Activated naive CD4-positive, alpha-beta T cell treated with anti-CD3 and anti-CD28 coated beads, Interleukin-2, amount 10 ng/mL, durations not matched to agents 7 days and 5 days (primary cell): Measurements from ENCODE around the gene SLAMF9.

Source experiments
- CTCF ChIA-PET: fragments of 350-600 bp; sonication (Branson Sonifier 250); formaldehyde crosslinking; loops from one replicate; lab custom pipeline; 2021; ENCODE audit warnings: antibody characterized with exemption; lab: Charles Lee
- DNase-seq: peaks from one replicate; pipeline ENCODE4 v3.0.0-alpha.2; 2020
- H3K27ac Mint-ChIP-seq: one replicate; pipeline ENCODE4 v1.8.0; 2021; ENCODE audit warnings: mild to moderate bottlenecking, moderate library complexity, mixed read lengths
- H3K27me3 Mint-ChIP-seq: one replicate; pipeline ENCODE4 v1.8.0; 2021; ENCODE audit warnings: mild to moderate bottlenecking, mixed read lengths
- H3K36me3 Mint-ChIP-seq: one replicate; pipeline ENCODE4 v1.8.0; 2021; ENCODE audit warnings: mixed read lengths
- H3K4me1 Mint-ChIP-seq: one replicate; pipeline ENCODE4 v1.8.0; 2021; ENCODE audit warnings: mixed read lengths
- H3K4me3 Mint-ChIP-seq: one replicate; pipeline ENCODE4 v1.8.0; 2021; ENCODE audit warnings: mild to moderate bottlenecking, moderate library complexity, mixed read lengths
- H3K9me3 Mint-ChIP-seq: one replicate; pipeline ENCODE4 v1.8.0; 2021; ENCODE audit warnings: mixed read lengths

SLAMF9 gene

GRCh38 chr1:159965263-159965662, 11.2 kb upstream of the SLAMF9 start:
- CTCF ChIA-PET, result interaction anchor here (1.3 kb wide), 1 partner anchor 41 kb away, joined by 5 read pairs; no protein-coding TSS in a partner anchor
- no peak for DNase-seq
- Mint-ChIP-seq H3K4me1 (no peaks in the 10 kb centered on the region), H3K27me3 (peaks cover 33% of the 10 kb centered on the region), H3K4me3 (no peak overlapping the region), H3K36me3 (no peaks in the 10 kb centered on the region), H3K27ac (no peak overlapping the region), H3K9me3 (no peaks in the 10 kb centered on the region)

GRCh38 chr1:159964144-159964543, 10.1 kb upstream of the SLAMF9 start:
- CTCF ChIA-PET, result interaction anchor here (0.9 kb wide), 2 partner anchors 40 to 42 kb away, joined by 3 to 5 read pairs; no protein-coding TSS in a partner anchor
- no peak for DNase-seq
- H3K4me3 Mint-ChIP-seq, result no peak overlapping the region
- no peaks in the 10 kb centered on the region for H3K36me3 Mint-ChIP-seq
- no peak overlapping the region for H3K27ac Mint-ChIP-seq
- H3K27me3 Mint-ChIP-seq, result peaks cover 34% of the 10 kb centered on the region
- no peaks in the 10 kb centered on the region for H3K9me3 Mint-ChIP-seq
- no peaks in the 10 kb centered on the region for H3K4me1 Mint-ChIP-seq

GRCh38 chr1:159962176-159962575, 8.1 kb upstream of the SLAMF9 start:
- no peak overlapping the region for H3K4me3 Mint-ChIP-seq

GRCh38 chr1:159961636-159962035, 7.6 kb upstream of the SLAMF9 start:
- Mint-ChIP-seq H3K4me1 (no peaks in the 10 kb centered on the region), H3K27me3 (peaks cover 29% of the 10 kb centered on the region), H3K27ac (no peak overlapping the region), H3K36me3 (no peaks in the 10 kb centered on the region), H3K9me3 (no peaks in the 10 kb centered on the region), H3K4me3 (no peak overlapping the region)
- DNase-seq, result no peak
- CTCF ChIA-PET, result no interaction called here

More at GRCh38 chr1:159962176-159962575, 8.1 kb upstream of the SLAMF9 start:
- H3K9me3 Mint-ChIP-seq, result no peaks in the 10 kb centered on the region
- DNase-seq, result no peak
- H3K36me3 Mint-ChIP-seq, result no peaks in the 10 kb centered on the region
- CTCF ChIA-PET, result no interaction called here
- no peak overlapping the region for H3K27ac Mint-ChIP-seq
- peaks cover 29% of the 10 kb centered on the region for H3K27me3 Mint-ChIP-seq
- no peaks in the 10 kb centered on the region for H3K4me1 Mint-ChIP-seq

GRCh38 chr1:159960721-159961381, 6.8 kb upstream of the SLAMF9 start:
- CTCF ChIA-PET, result no interaction called here
- Mint-ChIP-seq H3K27ac (no peak overlapping the region), H3K4me1 (no peaks in the 10 kb centered on the region), H3K9me3 (no peaks in the 10 kb centered on the region), H3K36me3 (no peaks in the 10 kb centered on the region), H3K4me3 (no peak overlapping the region), H3K27me3 (peaks cover 34% of the 10 kb centered on the region)
- DNase-seq, result no peak

GRCh38 chr1:159959451-159959850, 5.4 kb upstream of the SLAMF9 start:
- Mint-ChIP-seq H3K4me1 (no peaks in the 10 kb centered on the region), H3K36me3 (no peaks in the 10 kb centered on the region), H3K27me3 (peaks cover 25% of the 10 kb centered on the region), H3K27ac (no peak overlapping the region), H3K9me3 (no peaks in the 10 kb centered on the region), H3K4me3 (no peak overlapping the region)
- CTCF ChIA-PET, result interaction anchor here (1.0 kb wide), 1 partner anchor 47 kb away, joined by 6 read pairs; no protein-coding TSS in a partner anchor
- no peak for DNase-seq

- Mint-ChIP-seq H3K4me1 (no peaks in the 10 kb centered on the region), H3K27me3 (peaks cover 25% of the 10 kb centered on the region), H3K36me3 (no peaks in the 10 kb centered on the region), H3K27ac (no peak overlapping the region), H3K4me3 (no peak overlapping the region), H3K9me3 (no peaks in the 10 kb centered on the region)
- DNase-seq, result no peak
- CTCF ChIA-PET, result interaction anchor here (1.0 kb wide), 1 partner anchor 48 kb away, joined by 6 read pairs; no protein-coding TSS in a partner anchor
These were observed 4.8 kb upstream of the SLAMF9 start for GRCh38 chr1:159958719-159959380.

GRCh38 chr1:159957824-159958268, 3.8 kb upstream of the SLAMF9 start:
- Mint-ChIP-seq H3K27me3 (peaks cover 34% of the 10 kb centered on the region), H3K36me3 (no peaks in the 10 kb centered on the region), H3K27ac (no peak overlapping the region), H3K4me1 (no peaks in the 10 kb centered on the region), H3K4me3 (no peak overlapping the region), H3K9me3 (no peaks in the 10 kb centered on the region)
- CTCF ChIA-PET, result interaction anchor here (1.2 to 1.4 kb wide), 3 partner anchors 18 to 50 kb away, joined by 4 to 6 read pairs (median 6); no protein-coding TSS in a partner anchor
- no peak for DNase-seq

- CTCF ChIA-PET, result interaction anchor here (2.1 to 6.2 kb wide), 2 partner anchors 51 to 64 kb away, joined by 6 to 31 read pairs; no protein-coding TSS in a partner anchor
- Mint-ChIP-seq H3K4me3 (no peak overlapping the region), H3K9me3 (no peaks in the 10 kb centered on the region)
These were observed 1.4 kb upstream of the SLAMF9 start for GRCh38 chr1:159955456-159955855.

GRCh38 chr1:159952932-159953331, 1.1 kb downstream of the SLAMF9 start:
- Mint-ChIP-seq H3K27me3 (peaks cover 53% of the 10 kb centered on the region), H3K4me3 (no peak overlapping the region), H3K27ac (no peak overlapping the region), H3K9me3 (no peaks in the 10 kb centered on the region), H3K4me1 (no peaks in the 10 kb centered on the region), H3K36me3 (no peaks in the 10 kb centered on the region)
- DNase-seq, result no peak
- CTCF ChIA-PET, result interaction anchor here (0.8 to 6.2 kb wide), 3 partner anchors 13 to 54 kb away, joined by 3 to 31 read pairs (median 5); no protein-coding TSS in a partner anchor

More at GRCh38 chr1:159955456-159955855, 1.4 kb upstream of the SLAMF9 start:
- no peak overlapping the region for H3K27ac Mint-ChIP-seq
- no peaks in the 10 kb centered on the region for H3K36me3 Mint-ChIP-seq
- peaks cover 51% of the 10 kb centered on the region for H3K27me3 Mint-ChIP-seq
- no peak for DNase-seq
- H3K4me1 Mint-ChIP-seq, result no peaks in the 10 kb centered on the region

GRCh38 chr1:159951551-159951950, 2.5 kb downstream of the SLAMF9 start:
- peaks cover 64% of the 10 kb centered on the region for H3K27me3 Mint-ChIP-seq
- H3K4me3 Mint-ChIP-seq, result no peak overlapping the region
- H3K9me3 Mint-ChIP-seq, result no peaks in the 10 kb centered on the region
- H3K36me3 Mint-ChIP-seq, result no peaks in the 10 kb centered on the region
- CTCF ChIA-PET, result interaction anchor here (6.2 kb wide), 1 partner anchor 55 kb away, joined by 31 read pairs; no protein-coding TSS in a partner anchor
- H3K27ac Mint-ChIP-seq, result no peak overlapping the region
- H3K4me1 Mint-ChIP-seq, result no peaks in the 10 kb centered on the region
- no peak for DNase-seq

- CTCF ChIA-PET, result interaction anchor here (6.2 kb wide), 1 partner anchor 56 kb away, joined by 31 read pairs; no protein-coding TSS in a partner anchor
- H3K4me1 Mint-ChIP-seq, result peaks cover under 1% of the 10 kb centered on the region
- H3K4me3 Mint-ChIP-seq, result no peak overlapping the region
- H3K36me3 Mint-ChIP-seq, result no peaks in the 10 kb centered on the region
- no peaks in the 10 kb centered on the region for H3K9me3 Mint-ChIP-seq
- H3K27ac Mint-ChIP-seq, result no peak overlapping the region
- peaks cover 65% of the 10 kb centered on the region for H3K27me3 Mint-ChIP-seq
- no peak for DNase-seq
These were observed 3.0 kb downstream of the SLAMF9 start for GRCh38 chr1:159951016-159951415.

- Mint-ChIP-seq H3K36me3 (no peaks in the 10 kb centered on the region), H3K4me1 (peaks cover 7% of the 10 kb centered on the region), H3K9me3 (no peaks in the 10 kb centered on the region), H3K27me3 (peaks cover 75% of the 10 kb centered on the region), H3K27ac (no peak overlapping the region), H3K4me3 (no peak overlapping the region)
- no peak for DNase-seq
- CTCF ChIA-PET, result interaction anchor here (0.7 kb wide), 1 partner anchor 58 kb away, joined by 4 read pairs; no protein-coding TSS in a partner anchor
These were observed 4.1 kb downstream of the SLAMF9 start for GRCh38 chr1:159949981-159950381.

GRCh38 chr1:159949123-159949522, 4.9 kb downstream of the SLAMF9 start:
- CTCF ChIA-PET, result interaction anchor here (0.7 kb wide), 1 partner anchor 58 kb away, joined by 4 read pairs; no protein-coding TSS in a partner anchor
- no peak overlapping the region for H3K27ac Mint-ChIP-seq
- peaks cover 80% of the 10 kb centered on the region for H3K27me3 Mint-ChIP-seq
- H3K9me3 Mint-ChIP-seq, result no peaks in the 10 kb centered on the region
- no peaks in the 10 kb centered on the region for H3K36me3 Mint-ChIP-seq
- no peak for DNase-seq
- H3K4me3 Mint-ChIP-seq, result no peak overlapping the region
- H3K4me1 Mint-ChIP-seq, result peaks cover 11% of the 10 kb centered on the region
